Muscle of leg (tissue), 11 donors: ENCODE results near the gene NECTIN4. TPM values are rescaled to one million over a fixed set of nuclear protein-coding genes. Genes with fewer than 3 reads are reported as not detected.

ENCODE experiments used
- DNase-seq: peaks from one replicate; pipeline ENCODE4 v3.0.0; 2013
- H3K27ac ChIP-seq: one replicate; pipeline ENCODE4 v1.5.1; 2013; ENCODE audit warnings: mild to moderate bottlenecking, low read length, control low read depth
- H3K27me3 ChIP-seq: one replicate; pipeline ENCODE4 v1.6.1; 2013; ENCODE audit warnings: low read length; ENCODE audit not compliant: control insufficient read depth, insufficient read depth
- H3K36me3 ChIP-seq: one replicate; pipeline ENCODE4 v1.6.1; 2013; ENCODE audit warnings: low read length; ENCODE audit not compliant: control insufficient read depth, insufficient read depth
- H3K4me1 ChIP-seq: one replicate; pipeline ENCODE4 v1.6.1; 2013; ENCODE audit warnings: low read length; ENCODE audit not compliant: control insufficient read depth, insufficient read depth
- H3K4me3 ChIP-seq: one replicate; pipeline ENCODE4 v1.5.1; 2013; ENCODE audit warnings: low read length, control low read depth
- H3K9me3 ChIP-seq: replicated peaks from 2 replicates; pipeline ENCODE4 v1.6.1; 2013; ENCODE audit warnings: low read depth, low read length; ENCODE audit not compliant: control insufficient read depth
- WGBS: methylation state at CpG from one replicate; pipeline ENCODE4 v1.1.5; 2013; ENCODE audit warnings: missing lambda C conversion rate; ENCODE audit not compliant: insufficient coverage; 5-methylcytosine and 5-hydroxymethylcytosine counted together
- polyA plus RNA-seq, 8 donors: library from polyadenylated mRNA; unstranded; fragments of 120-200 nt; gene quantifications; one replicate each; pipeline versions ENCODE4 v1.2.1 to v1.2.3, GENCODE V29; 2013; ENCODE audit warnings: inconsistent platforms in 1 of 8, low replicate concordance in 1 of 8; ENCODE audit not compliant: insufficient read length in 8 of 8, insufficient read depth in 1 of 8
- total RNA-seq: library from RNA; stranded (reverse); fragments of 120-200 nt; gene quantifications from one replicate; pipeline ENCODE4 v1.2.4, GENCODE V29; 2013

NECTIN4 gene
- total and polyA plus RNA-seq, 9 donors: 0.04 to 6.1 (median 0.08) TPM; not detected in 1

- Histone ChIP-seq H3K4me3 (no peak overlapping the region), H3K9me3 (no peaks in the 10 kb centered on the region), H3K36me3 (peaks cover 3% of the 10 kb centered on the region), H3K27ac (no peak overlapping the region), H3K4me1 (peaks cover 29% of the 10 kb centered on the region), H3K27me3 (no peaks in the 10 kb centered on the region)
- WGBS: 85% methylated on average over 2 of the region's 14 CpGs
- DNase-seq: no peak
Observed at GRCh38 chr1:161094481-161094880, 5.1 kb upstream of the NECTIN4 start.

DNA sequence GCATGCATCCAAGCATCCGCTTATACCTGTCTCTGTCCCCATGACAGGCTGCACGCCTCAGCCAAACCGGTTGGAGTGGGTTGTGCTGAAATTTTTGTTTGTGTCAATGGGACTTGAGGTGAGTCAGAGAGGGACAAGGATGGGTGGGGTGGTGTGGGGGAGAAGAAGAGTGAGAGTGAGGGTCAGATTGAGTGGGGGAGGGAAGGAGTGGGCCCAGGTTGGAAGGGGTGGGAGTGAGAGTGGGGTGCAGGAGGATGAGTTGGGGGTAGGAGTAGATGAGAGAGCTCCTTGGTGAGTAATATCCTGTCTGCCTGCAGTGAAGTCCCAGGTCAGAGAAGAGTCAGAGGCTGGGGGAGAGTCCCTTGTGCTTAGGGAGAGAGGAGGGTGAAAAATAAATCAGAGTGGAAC lies 3.3 kb upstream of the NECTIN4 start:
- WGBS: 82% methylated on average over 3 of the region's 3 CpGs
- DNase-seq: no peak
- no peaks in the 10 kb centered on the region for H3K36me3 ChIP-seq
- no peak overlapping the region for H3K4me3 ChIP-seq
- H3K4me1 ChIP-seq: peaks cover 16% of the 10 kb centered on the region
- H3K27ac ChIP-seq: no peak overlapping the region
- H3K9me3 ChIP-seq: no peaks in the 10 kb centered on the region
- H3K27me3 ChIP-seq: no peaks in the 10 kb centered on the region

- DNase-seq: no peak
- Histone ChIP-seq H3K27ac (no peak overlapping the region), H3K4me3 (no peak overlapping the region), H3K9me3 (no peaks in the 10 kb centered on the region), H3K27me3 (no peaks in the 10 kb centered on the region), H3K4me1 (peaks cover 10% of the 10 kb centered on the region), H3K36me3 (no peaks in the 10 kb centered on the region)
- WGBS: 98% methylated on average over 4 of the region's 7 CpGs
Observed at GRCh38 chr1:161091796-161092507, 2.6 kb upstream of the NECTIN4 start.

GRCh38 chr1:161091093-161091492 lies 1.7 kb upstream of the NECTIN4 start:
- Histone ChIP-seq H3K4me1 (peaks cover 1% of the 10 kb centered on the region), H3K27me3 (no peaks in the 10 kb centered on the region), H3K36me3 (no peaks in the 10 kb centered on the region), H3K27ac (no peak overlapping the region), H3K4me3 (no peak overlapping the region), H3K9me3 (no peaks in the 10 kb centered on the region)
- 80% methylated on average over 4 of the region's 5 CpGs for WGBS
- DNase-seq: no peak

DNA sequence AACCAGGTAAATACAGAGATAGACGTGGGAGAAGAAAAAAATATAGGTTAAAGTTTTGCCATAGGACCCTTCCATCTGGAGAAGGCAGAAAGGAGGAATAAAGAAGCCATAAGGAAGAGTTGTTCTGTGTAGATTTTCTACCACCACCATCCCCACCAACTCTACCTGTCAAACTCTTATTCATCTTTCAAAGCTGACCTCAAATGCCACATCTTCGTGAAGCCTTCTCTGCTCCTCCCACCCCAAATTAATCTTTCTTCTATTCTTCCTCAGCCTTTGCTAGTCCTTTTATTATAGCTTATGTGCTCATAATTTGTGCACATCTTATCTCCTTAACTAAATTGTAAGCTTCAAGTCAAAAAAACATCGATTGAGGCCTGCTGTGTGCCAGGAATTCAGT lies 1.3 kb upstream of the NECTIN4 start:
- H3K27ac ChIP-seq: no peak overlapping the region
- no peaks in the 10 kb centered on the region for H3K36me3 ChIP-seq
- no peak overlapping the region for H3K4me3 ChIP-seq
- WGBS: no CpG with 5 or more reads among the region's 3 CpGs
- H3K4me1 ChIP-seq: no peaks in the 10 kb centered on the region
- no peak for DNase-seq
- no peaks in the 10 kb centered on the region for H3K27me3 ChIP-seq
- no peaks in the 10 kb centered on the region for H3K9me3 ChIP-seq

GRCh38 chr1:161089938-161090337 lies 580 bp upstream of the NECTIN4 start:
- WGBS: 94% methylated on average over 3 of the region's 5 CpGs
- H3K36me3 ChIP-seq: no peaks in the 10 kb centered on the region
- H3K9me3 ChIP-seq: no peaks in the 10 kb centered on the region
- no peaks in the 10 kb centered on the region for H3K27me3 ChIP-seq
- H3K4me1 ChIP-seq: no peaks in the 10 kb centered on the region
- H3K27ac ChIP-seq: no peak overlapping the region
- DNase-seq: no peak
- H3K4me3 ChIP-seq: no peak overlapping the region

- Histone ChIP-seq H3K27me3 (no peaks in the 10 kb centered on the region), H3K27ac (no peak overlapping the region)
- WGBS: 67% methylated on average over 1 of the region's 3 CpGs
Observed at GRCh38 chr1:161088587-161089110, 709 bp downstream of the NECTIN4 start.

GRCh38 chr1:161086457-161086856 lies 2.9 kb downstream of the NECTIN4 start:
- H3K27ac ChIP-seq: no peak overlapping the region
- H3K9me3 ChIP-seq: no peaks in the 10 kb centered on the region
- H3K36me3 ChIP-seq: no peaks in the 10 kb centered on the region
- WGBS: 57% methylated on average over 3 of the region's 4 CpGs
- H3K4me1 ChIP-seq: no peaks in the 10 kb centered on the region
- DNase-seq: no peak
- H3K4me3 ChIP-seq: no peak overlapping the region
- no peaks in the 10 kb centered on the region for H3K27me3 ChIP-seq

More at GRCh38 chr1:161088587-161089110, 709 bp downstream of the NECTIN4 start:
- no peaks in the 10 kb centered on the region for H3K4me1 ChIP-seq
- H3K4me3 ChIP-seq: no peak overlapping the region
- no peaks in the 10 kb centered on the region for H3K36me3 ChIP-seq
- DNase-seq: no peak
- no peaks in the 10 kb centered on the region for H3K9me3 ChIP-seq

DNA sequence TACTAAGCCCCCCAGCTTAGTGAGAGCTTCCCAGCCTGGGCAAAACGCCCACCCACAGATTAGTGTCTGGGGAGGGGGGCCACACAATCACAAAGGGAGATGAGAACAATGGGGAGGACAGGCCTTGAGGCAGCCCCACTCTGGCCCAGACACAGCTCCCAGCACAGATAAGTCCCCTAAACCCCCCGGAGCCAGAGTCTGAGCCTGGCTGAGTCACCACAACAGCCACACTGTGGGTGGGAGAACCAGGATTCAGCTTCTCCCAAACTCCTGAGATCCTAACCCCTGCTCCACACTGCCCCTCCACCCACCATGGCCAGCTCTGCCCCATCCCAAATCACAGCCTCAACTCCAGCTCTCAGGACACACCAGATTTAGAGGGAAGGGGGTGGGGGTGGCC lies 4.2 kb downstream of the NECTIN4 start:
- Histone ChIP-seq H3K36me3 (no peaks in the 10 kb centered on the region), H3K27me3 (peaks cover under 1% of the 10 kb centered on the region), H3K9me3 (no peaks in the 10 kb centered on the region), H3K4me1 (no peaks in the 10 kb centered on the region), H3K4me3 (no peak overlapping the region), H3K27ac (no peak overlapping the region)
- DNase-seq: no peak
- WGBS: no CpG with 5 or more reads among the region's 2 CpGs

- WGBS: no CpG with 5 or more reads among the region's 1 CpG
- Histone ChIP-seq H3K4me3 (no peak overlapping the region), H3K36me3 (no peaks in the 10 kb centered on the region), H3K27ac (no peak overlapping the region), H3K27me3 (peaks cover 6% of the 10 kb centered on the region), H3K4me1 (no peaks in the 10 kb centered on the region), H3K9me3 (no peaks in the 10 kb centered on the region)
- no peak for DNase-seq
Observed at GRCh38 chr1:161084597-161084988, 4.8 kb downstream of the NECTIN4 start.
